Stimulated activated effector memory CD8-positive, alpha-beta T cell treated with anti-CD3 and anti-CD28 coated beads, Interleukin-12 subunit alpha, Interleukin-12 subunit beta, amount 100 ng/mL, for 72 hours (primary cell): Measurements from ENCODE around the gene CDK18.

Source experiments
- ATAC-seq: fragments of 150-1000 bp; cut with Tn5 transposase; 2 replicates; pipeline ENCODE4 v1.10.0; 2021
- DNase-seq, 2 donors: peaks; one replicate each; pipeline ENCODE4 v3.0.0; 2021 to 2022; ENCODE audit warnings: low spot score in 2 of 2
- H3K27ac Mint-ChIP-seq: one replicate; pipeline ENCODE4 v1.8.0; 2022; ENCODE audit warnings: mild to moderate bottlenecking, mixed read lengths
- H3K36me3 Mint-ChIP-seq: one replicate; pipeline ENCODE4 v1.8.0; 2022; ENCODE audit warnings: mild to moderate bottlenecking, mixed read lengths
- H3K4me1 Mint-ChIP-seq: one replicate; pipeline ENCODE4 v1.8.0; 2022; ENCODE audit warnings: mixed read lengths
- H3K4me3 Mint-ChIP-seq: one replicate; pipeline ENCODE4 v1.8.0; 2022; ENCODE audit warnings: mild to moderate bottlenecking, mixed read lengths
- H3K9me3 Mint-ChIP-seq: one replicate; pipeline ENCODE4 v1.8.0; 2022; ENCODE audit warnings: mixed read lengths

The CDK18 gene

DNA sequence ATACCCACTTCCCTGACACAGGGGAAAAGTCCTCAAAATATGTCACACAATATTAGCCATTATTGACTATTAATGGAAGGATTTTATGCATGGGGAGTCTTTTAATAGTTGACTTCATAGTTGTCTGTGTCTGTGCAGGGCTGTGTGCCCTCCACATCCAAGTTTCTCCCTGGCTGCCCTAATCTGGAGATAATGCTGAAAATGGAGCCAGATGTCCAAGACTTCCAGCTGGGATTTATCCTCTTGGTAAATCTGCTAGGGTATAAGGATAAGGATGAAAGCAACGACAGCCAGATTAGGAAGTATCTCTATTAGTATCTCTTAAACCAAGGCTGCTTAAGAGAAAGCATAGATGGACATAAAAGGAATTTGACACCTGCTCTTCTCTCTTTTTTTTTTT, 42.1 kb downstream of the CDK18 start:
- Mint-ChIP-seq H3K4me3 (no peak overlapping the region), H3K27ac (no peak overlapping the region), H3K36me3 (no peaks in the 10 kb centered on the region), H3K4me1 (peaks cover 10% of the 10 kb centered on the region), H3K9me3 (no peaks in the 10 kb centered on the region)
- ATAC-seq (no peak), DNase-seq (no peak)

DNA sequence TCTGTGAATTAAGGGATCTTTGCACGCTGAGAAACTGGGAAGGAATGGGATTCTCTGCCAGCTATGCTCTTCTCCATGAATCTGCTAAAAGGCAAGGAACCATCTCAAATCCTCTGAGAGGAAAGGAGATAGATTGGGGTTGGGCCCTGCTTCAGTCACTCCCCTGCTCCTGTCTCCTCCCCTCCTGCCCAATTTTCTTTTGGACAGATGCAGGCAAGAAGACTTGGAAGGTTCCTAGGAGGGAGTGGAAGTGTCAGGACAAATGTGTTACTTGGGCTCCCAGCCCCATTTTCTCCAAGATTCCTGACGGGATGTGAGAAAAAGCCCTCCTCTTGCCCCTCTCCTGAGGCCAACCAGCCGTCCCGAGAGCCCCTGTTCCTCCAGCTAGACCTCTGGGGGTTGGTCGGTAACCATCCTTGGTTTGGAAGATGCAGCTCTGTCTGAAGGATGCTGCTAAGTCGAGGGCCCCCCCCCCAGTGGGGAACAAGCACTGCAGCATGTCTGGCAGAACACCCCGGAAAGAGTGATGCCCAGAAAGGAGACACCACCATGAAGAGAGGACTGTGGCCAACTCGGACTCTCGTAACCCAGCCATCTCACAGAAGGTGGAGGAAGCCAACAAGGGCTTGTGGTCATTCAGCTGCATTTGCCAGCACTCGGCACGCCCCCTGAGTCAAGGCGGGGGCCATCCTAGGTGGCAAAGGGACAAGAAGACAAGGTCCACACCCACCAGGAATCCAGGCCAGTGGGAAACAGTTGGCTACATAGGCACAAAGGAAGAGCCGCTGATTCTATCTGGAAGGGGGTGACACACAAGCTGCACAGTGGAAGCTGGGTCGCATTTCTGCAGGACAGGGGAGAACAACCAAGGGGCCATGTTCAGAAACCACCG, 43.7 kb downstream of the CDK18 start:
- no peaks in the 10 kb centered on the region for H3K36me3 Mint-ChIP-seq
- peaks cover 10% of the 10 kb centered on the region for H3K4me1 Mint-ChIP-seq
- H3K9me3 Mint-ChIP-seq, result no peaks in the 10 kb centered on the region
- DNase-seq (no peak), ATAC-seq (no peak)
- H3K4me3 Mint-ChIP-seq, result no peak overlapping the region
- no peak overlapping the region for H3K27ac Mint-ChIP-seq

- peaks cover 11% of the 10 kb centered on the region for H3K9me3 Mint-ChIP-seq
- H3K27ac Mint-ChIP-seq, result no peak overlapping the region
- H3K4me1 Mint-ChIP-seq, result no peaks in the 10 kb centered on the region
- no peak for ATAC-seq
- H3K4me3 Mint-ChIP-seq, result no peak overlapping the region
- DNase-seq, result no peak
- H3K36me3 Mint-ChIP-seq, result no peaks in the 10 kb centered on the region
Observed at GRCh38 chr1:205554026-205554811, 49.8 kb downstream of the CDK18 start.

GRCh38 chr1:205561501-205562203, 57.2 kb downstream of the CDK18 start:
- no peak for ATAC-seq
- no peaks in the 10 kb centered on the region for H3K36me3 Mint-ChIP-seq

DNA sequence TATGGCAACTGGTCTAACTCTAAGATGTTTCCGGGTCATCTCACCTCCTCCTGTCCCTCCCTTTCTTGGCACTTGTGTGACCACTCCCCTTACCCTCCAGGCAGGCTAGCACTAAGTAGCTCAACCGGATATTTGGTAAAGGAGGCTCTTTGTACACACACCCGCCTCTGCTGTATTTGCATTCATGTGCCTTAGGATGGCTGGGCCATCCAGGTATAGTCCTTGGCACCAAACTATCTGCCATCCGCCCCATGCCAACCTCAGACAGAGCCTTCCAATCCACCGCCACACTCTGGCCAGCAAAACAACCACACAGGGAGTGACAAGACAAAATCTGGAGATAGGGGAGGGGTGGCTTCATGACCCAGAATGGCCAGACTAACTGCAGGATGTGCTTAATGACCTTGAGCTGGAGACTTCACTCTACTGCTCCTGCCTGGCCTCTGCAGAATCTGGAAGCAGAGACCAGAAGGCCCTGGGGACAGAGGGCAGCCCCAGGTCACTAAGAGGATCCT, 59.5 kb downstream of the CDK18 start:
- H3K4me3 Mint-ChIP-seq, result no peak overlapping the region
- no peak overlapping the region for H3K27ac Mint-ChIP-seq
- ATAC-seq (peak; percentile 19), DNase-seq (no peak)
- H3K36me3 Mint-ChIP-seq, result no peaks in the 10 kb centered on the region
- no peaks in the 10 kb centered on the region for H3K4me1 Mint-ChIP-seq
- H3K9me3 Mint-ChIP-seq, result peaks cover 7% of the 10 kb centered on the region

More at GRCh38 chr1:205561501-205562203, 57.2 kb downstream of the CDK18 start:
- Mint-ChIP-seq H3K4me3 (no peak overlapping the region), H3K27ac (no peak overlapping the region), H3K4me1 (no peaks in the 10 kb centered on the region), H3K9me3 (peaks cover 7% of the 10 kb centered on the region)
- DNase-seq, result no peak

DNA sequence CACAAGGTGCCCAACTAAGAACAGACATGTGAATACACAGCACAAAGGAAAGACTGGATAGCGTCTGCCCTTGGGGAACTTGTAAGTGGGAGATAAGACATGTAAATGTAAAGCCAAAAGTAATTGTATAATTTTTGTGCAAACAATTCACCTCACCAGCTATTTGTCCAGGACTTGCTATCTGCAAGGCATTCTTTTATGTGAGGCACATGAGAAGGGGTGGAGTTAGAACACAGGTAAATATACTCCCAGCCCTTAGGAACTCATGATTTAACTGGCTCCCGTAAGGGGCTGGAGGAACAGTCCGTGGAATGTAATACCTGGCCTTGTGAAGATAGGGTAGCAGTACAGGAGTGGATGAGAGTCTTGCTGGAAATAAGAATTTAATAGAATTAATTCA, 61.3 kb downstream of the CDK18 start:
- Mint-ChIP-seq H3K4me1 (no peaks in the 10 kb centered on the region), H3K4me3 (no peak overlapping the region), H3K9me3 (peaks cover 3% of the 10 kb centered on the region), H3K36me3 (no peaks in the 10 kb centered on the region), H3K27ac (no peak overlapping the region)
- no peak for DNase-seq
- ATAC-seq, result no peak

- no peak overlapping the region for H3K4me3 Mint-ChIP-seq
- no peak for DNase-seq
- H3K9me3 Mint-ChIP-seq, result no peaks in the 10 kb centered on the region
- H3K36me3 Mint-ChIP-seq, result no peaks in the 10 kb centered on the region
- no peaks in the 10 kb centered on the region for H3K4me1 Mint-ChIP-seq
- ATAC-seq, result no peak
- no peak overlapping the region for H3K27ac Mint-ChIP-seq
Observed at GRCh38 chr1:205567716-205568115, 63.2 kb downstream of the CDK18 start.

GRCh38 chr1:205568135-205568468, 63.6 kb downstream of the CDK18 start:
- Mint-ChIP-seq H3K36me3 (no peaks in the 10 kb centered on the region), H3K4me3 (peak overlapping the region; percentile 30), H3K4me1 (no peaks in the 10 kb centered on the region), H3K27ac (no peak overlapping the region), H3K9me3 (no peaks in the 10 kb centered on the region)
- DNase-seq (no peak), ATAC-seq (no peak)

GRCh38 chr1:205568469-205569361, 64.2 kb downstream of the CDK18 start:
- ATAC-seq (peak; percentile 57), DNase-seq (no peak)
- Mint-ChIP-seq H3K9me3 (no peaks in the 10 kb centered on the region), H3K27ac (no peak overlapping the region), H3K4me3 (peak overlapping the region; percentile 30), H3K4me1 (no peaks in the 10 kb centered on the region), H3K36me3 (no peaks in the 10 kb centered on the region)

GRCh38 chr1:205569411-205570172, 65.1 kb downstream of the CDK18 start:
- no peaks in the 10 kb centered on the region for H3K4me1 Mint-ChIP-seq
- DNase-seq, result no peak
- no peak overlapping the region for H3K27ac Mint-ChIP-seq
- ATAC-seq, result no peak
- no peaks in the 10 kb centered on the region for H3K9me3 Mint-ChIP-seq
- H3K36me3 Mint-ChIP-seq, result no peaks in the 10 kb centered on the region
- H3K4me3 Mint-ChIP-seq, result peak overlapping the region; percentile 30

DNA sequence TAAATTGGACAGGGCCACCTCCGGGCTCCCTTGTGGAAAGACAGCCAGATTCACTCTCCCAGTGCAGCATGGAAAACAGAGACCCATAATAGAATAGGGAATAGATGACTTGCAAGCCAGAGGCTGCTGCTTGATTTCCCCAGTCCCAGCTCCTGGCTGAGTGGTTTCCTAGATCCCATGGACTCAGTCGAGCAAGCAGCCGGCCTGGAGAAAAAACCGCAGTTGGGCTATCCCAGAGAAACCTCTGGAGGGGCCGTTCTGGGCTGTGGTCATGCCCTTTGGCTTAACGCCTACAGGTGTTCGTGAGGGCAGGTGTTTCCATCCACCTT, 65.7 kb downstream of the CDK18 start:
- H3K9me3 Mint-ChIP-seq, result no peaks in the 10 kb centered on the region
- H3K27ac Mint-ChIP-seq, result no peak overlapping the region
- no peaks in the 10 kb centered on the region for H3K4me1 Mint-ChIP-seq
- no peak overlapping the region for H3K4me3 Mint-ChIP-seq
- ATAC-seq, result no peak
- H3K36me3 Mint-ChIP-seq, result no peaks in the 10 kb centered on the region
- DNase-seq, result no peak

GRCh38 chr1:205570796-205571537, 66.5 kb downstream of the CDK18 start:
- Mint-ChIP-seq H3K4me3 (no peak overlapping the region), H3K4me1 (no peaks in the 10 kb centered on the region), H3K9me3 (no peaks in the 10 kb centered on the region), H3K27ac (no peak overlapping the region), H3K36me3 (no peaks in the 10 kb centered on the region)
- no peak for ATAC-seq
- no peak for DNase-seq

DNA sequence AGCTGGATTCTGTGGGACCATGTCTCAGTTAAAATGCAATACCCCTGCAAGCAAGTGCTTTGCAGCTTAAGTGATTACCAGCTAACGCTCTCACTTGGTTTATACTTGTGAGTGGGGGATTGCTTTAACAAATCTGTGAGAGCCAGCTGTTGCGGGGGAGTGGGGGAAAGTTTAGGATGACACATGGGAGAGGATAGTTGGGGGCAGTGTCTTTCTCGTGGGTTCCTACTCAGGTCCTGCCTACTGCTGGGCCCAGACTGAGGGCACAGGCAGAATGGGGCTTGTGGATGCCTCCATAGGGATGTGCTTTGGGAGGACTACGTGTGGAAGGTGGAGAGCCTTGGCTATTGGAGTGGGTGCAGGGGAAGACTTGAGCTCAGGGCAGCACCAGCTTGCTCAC, 67.3 kb downstream of the CDK18 start:
- Mint-ChIP-seq H3K36me3 (no peaks in the 10 kb centered on the region), H3K27ac (no peak overlapping the region), H3K9me3 (no peaks in the 10 kb centered on the region), H3K4me1 (no peaks in the 10 kb centered on the region), H3K4me3 (no peak overlapping the region)
- ATAC-seq, result no peak
- DNase-seq, result no peak

GRCh38 chr1:205572421-205572820, 68.0 kb downstream of the CDK18 start:
- H3K9me3 Mint-ChIP-seq, result no peaks in the 10 kb centered on the region
- ATAC-seq (no peak), DNase-seq (no peak)
- H3K4me1 Mint-ChIP-seq, result no peaks in the 10 kb centered on the region
- no peak overlapping the region for H3K27ac Mint-ChIP-seq
- no peak overlapping the region for H3K4me3 Mint-ChIP-seq
- no peaks in the 10 kb centered on the region for H3K36me3 Mint-ChIP-seq
